Bronchial epithelial cell (primary cell): ENCODE data around the gene PTH2. TPM values are rescaled to one million over a fixed set of nuclear protein-coding genes. Genes with fewer than 3 reads are reported as not detected.

Experiments used
- DNase-seq: peaks from one replicate; pipeline ENCODE4 v3.0.0-alpha.2; 2010; ENCODE audit warnings: low read depth
- FAIRE-seq: peaks from 2 replicates; lab custom pipeline; 2011; peaks lifted over from hg19 to GRCh38; lab: Jason Lieb, UNC
- H3K27me3 ChIP-seq: 2 replicates; pipeline ENCODE4 v1.5.1; 2011; ENCODE audit warnings: low read length; ENCODE audit not compliant: control insufficient read depth, insufficient read depth
- H3K36me3 ChIP-seq: 2 replicates; pipeline ENCODE4 v1.5.1; 2011; ENCODE audit warnings: low read length; ENCODE audit not compliant: control insufficient read depth, insufficient read depth
- H3K4me3 ChIP-seq: 2 replicates; pipeline ENCODE4 v1.5.1; 2011; ENCODE audit warnings: mild to moderate bottlenecking, low read depth, low read length, control low read depth
- total RNA-seq: library from RNA; depleted of rRNA; stranded (reverse); fragments of >200 nt; gene quantifications from 2 replicates; pipeline ENCODE4 v1.2.1, GENCODE V29; 2014
- TF ChIP-seq, protein P1 (sequence below): IDR thresholded peaks from 2 replicates; pipeline ENCODE4 v1.5.1; 2011; ENCODE audit warnings: mild to moderate bottlenecking, moderate library complexity, low read length, control low read depth, inconsistent platforms; ENCODE audit not compliant: insufficient read depth, severe bottlenecking

The PTH2 gene
- total RNA-seq, 1 donor from 2014 or later = not detected

DNA sequence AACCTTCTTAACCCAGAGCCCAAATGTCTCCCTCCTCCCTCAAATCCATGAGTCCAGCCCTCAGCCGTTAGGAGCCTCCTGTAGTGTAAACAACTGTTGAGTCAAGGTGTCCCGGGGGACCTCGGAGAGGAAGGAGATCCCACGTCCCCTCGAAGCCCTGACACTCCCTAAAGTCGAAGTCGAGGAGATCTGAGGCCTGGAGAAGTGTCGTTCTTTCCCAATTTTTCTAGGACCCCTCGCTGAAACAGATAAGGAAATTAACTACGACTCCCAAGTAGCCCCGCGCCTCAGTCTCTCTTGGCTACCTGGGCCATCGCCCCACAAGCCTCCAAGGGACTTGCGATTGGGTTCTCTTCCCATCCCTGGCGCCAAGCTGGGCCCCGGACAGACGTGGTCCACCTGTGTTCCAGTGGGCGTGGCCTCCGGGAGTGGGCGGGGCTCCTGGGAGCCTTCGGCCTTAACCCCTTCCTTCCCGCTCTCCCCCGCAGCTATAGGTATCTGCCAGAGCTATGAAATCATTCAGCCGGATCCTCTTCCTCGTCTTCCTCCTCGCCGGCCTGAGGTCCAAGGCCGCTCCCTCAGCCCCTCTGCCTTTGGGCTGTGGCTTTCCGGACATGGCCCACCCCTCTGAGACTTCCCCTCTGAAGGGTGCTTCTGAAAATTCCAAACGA, 2.8 kb upstream of the PTH2 start:
- TF ChIP-seq, protein P1, sequence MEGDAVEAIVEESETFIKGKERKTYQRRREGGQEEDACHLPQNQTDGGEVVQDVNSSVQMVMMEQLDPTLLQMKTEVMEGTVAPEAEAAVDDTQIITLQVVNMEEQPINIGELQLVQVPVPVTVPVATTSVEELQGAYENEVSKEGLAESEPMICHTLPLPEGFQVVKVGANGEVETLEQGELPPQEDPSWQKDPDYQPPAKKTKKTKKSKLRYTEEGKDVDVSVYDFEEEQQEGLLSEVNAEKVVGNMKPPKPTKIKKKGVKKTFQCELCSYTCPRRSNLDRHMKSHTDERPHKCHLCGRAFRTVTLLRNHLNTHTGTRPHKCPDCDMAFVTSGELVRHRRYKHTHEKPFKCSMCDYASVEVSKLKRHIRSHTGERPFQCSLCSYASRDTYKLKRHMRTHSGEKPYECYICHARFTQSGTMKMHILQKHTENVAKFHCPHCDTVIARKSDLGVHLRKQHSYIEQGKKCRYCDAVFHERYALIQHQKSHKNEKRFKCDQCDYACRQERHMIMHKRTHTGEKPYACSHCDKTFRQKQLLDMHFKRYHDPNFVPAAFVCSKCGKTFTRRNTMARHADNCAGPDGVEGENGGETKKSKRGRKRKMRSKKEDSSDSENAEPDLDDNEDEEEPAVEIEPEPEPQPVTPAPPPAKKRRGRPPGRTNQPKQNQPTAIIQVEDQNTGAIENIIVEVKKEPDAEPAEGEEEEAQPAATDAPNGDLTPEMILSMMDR = no peak
- FAIRE-seq (no peak), DNase-seq (no peak)
- Histone ChIP-seq H3K27me3 (peaks cover 38% of the 10 kb centered on the region), H3K36me3 (no peaks in the 10 kb centered on the region), H3K4me3 (no peak overlapping the region)

DNA sequence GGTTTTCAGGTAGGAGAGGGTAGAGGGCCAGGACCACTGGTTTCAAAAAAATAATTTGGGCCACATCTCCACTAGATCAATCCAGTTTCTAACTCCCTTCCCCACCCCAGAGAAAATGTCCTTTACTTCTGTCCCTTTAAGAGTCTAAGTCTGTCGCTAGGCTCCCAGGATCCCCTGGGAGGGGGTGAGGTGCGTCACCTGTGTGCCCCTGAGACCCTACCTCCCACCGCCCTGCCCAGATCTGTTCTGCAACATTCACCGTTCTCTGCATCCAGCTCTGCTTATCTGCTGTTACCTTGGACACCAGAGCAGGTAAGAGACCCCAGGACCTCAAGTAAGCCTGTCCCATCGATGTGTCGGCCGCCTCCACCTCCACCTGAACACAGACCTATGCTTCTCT, 1.9 kb upstream of the PTH2 start, which contains the start of gene GFY:
Gene GFY (plus strand): TSS at position 211 of the 400 bp plus-strand sequence. CDS start 1,043 bp downstream, outside the sequence.
- no peak for FAIRE-seq
- no peaks in the 10 kb centered on the region for H3K36me3 ChIP-seq
- DNase-seq = no peak
- peaks cover 43% of the 10 kb centered on the region for H3K27me3 ChIP-seq
- TF ChIP-seq, protein P1 = no peak
- H3K4me3 ChIP-seq = no peak within 1 kb of the TSS

DNA sequence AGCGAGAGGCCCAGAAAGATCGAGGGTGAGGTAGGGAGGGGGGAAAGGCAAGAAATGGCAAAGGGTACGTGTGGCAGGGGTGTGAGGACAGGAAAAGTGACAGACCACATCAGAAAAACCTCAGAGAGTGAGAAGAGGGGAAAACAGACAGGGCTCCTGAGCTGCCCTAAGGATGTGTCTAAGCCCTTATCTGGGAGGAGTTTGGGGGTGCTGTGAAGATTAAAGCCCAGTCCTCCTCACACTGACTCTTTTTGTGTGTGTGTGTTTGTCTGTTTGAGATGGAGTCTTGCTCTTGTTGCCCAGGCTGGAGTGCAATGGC, 703 bp upstream of the PTH2 start:
- H3K4me3 ChIP-seq = no peak overlapping the region
- no peak for DNase-seq
- TF ChIP-seq, protein P1 = no peak
- peaks cover 46% of the 10 kb centered on the region for H3K27me3 ChIP-seq
- no peaks in the 10 kb centered on the region for H3K36me3 ChIP-seq
- no peak for FAIRE-seq

DNA sequence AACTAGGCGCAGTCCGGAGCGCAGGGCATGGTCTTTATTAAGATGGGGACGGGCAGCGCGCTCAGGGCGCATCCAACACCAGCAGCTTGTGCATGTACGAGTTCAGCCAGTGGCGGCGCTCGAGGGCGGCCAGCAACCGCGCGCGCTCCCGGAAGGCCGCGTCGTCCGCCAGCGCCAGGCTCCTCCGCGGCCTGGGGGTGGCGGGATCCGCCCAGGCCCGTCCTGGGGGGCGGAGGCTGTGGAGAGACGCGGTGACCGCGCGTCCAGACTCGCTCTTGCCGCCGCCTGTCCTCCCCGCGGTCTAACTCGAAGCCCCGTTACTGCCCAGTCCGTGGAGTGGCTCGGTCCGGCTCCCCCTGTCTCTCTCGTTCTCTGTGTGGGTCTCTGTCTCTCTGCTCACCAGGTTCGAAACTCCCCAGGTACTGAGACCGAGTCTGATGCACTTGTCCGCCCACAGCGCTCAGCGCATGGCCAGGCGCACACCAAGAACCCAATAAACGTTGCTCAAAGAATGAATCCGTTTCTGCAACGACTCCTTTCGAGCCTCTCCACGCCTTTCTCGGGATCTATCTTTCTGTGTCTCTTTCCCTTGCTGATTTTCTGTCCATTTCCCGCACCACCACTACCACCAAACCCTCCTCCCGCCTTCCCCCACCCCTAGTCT, 702 bp downstream of the PTH2 start:
- TF ChIP-seq, protein P1 = peak; percentile 44
- DNase-seq (no peak), FAIRE-seq (no peak)
- H3K4me3 ChIP-seq = no peak overlapping the region
- H3K36me3 ChIP-seq = no peaks in the 10 kb centered on the region
- H3K27me3 ChIP-seq = peaks cover 44% of the 10 kb centered on the region

DNA sequence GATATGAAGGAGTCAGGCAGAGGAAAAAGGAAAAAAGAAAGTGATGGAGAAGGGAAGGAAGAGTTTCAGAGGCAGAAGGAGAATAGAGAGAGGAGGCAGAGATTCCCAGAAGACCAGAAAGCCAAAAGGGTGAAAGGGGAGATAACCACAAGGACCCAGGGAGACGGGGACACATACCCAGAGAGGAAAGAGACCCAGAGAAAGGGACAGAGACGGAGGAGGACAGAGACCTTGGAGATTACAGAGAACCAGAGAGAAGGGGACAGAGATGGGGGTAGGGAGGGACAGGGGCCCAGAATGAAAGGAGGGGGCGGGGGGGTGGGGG, 1.4 kb downstream of the PTH2 start:
- Histone ChIP-seq H3K27me3 (peaks cover 47% of the 10 kb centered on the region), H3K4me3 (no peak overlapping the region), H3K36me3 (no peaks in the 10 kb centered on the region)
- DNase-seq (no peak), FAIRE-seq (no peak)
- TF ChIP-seq, protein P1 = no peak
